Pancreas (tissue), 10 donors: ENCODE data around the gene TRNP1. TPM values are rescaled to one million over a fixed set of nuclear protein-coding genes. Genes with fewer than 3 reads are reported as not detected.
A peak's percentile ranks its signal among the peaks of the same experiment; 100 is the strongest.

Experiments
- ATAC-seq, 4 donors: fragments of 200-7000 bp; cut with Tn5 transposase; one replicate each; pipeline versions ENCODE4 v1.8.0 to v1.9.1; 2020; ENCODE audit warnings: mild to moderate bottlenecking in 4 of 4, moderate library complexity in 4 of 4
- DNase-seq, 6 donors: peaks; one replicate each; pipeline ENCODE4 v3.0.0-alpha.2; 2020
- FAIRE-seq: peaks from 2 replicates; lab custom pipeline; 2012; peaks lifted over from hg19 to GRCh38; lab: Jason Lieb, UNC
- H3K27ac ChIP-seq, 4 donors: fragments of 200-600 bp; sonication (generic); 1 replicate in 3 of 4; 2 replicates in 1 of 4; pipeline versions ENCODE4 v1.5.0 to v1.8.0; 2020
- H3K27me3 ChIP-seq, 4 donors: fragments of 200-600 bp; one replicate each; pipeline ENCODE4 v1.8.0; 2021
- H3K36me3 ChIP-seq, 3 donors: fragments of 200-600 bp; sonication (generic) in 1 of 3; one replicate each; pipeline versions ENCODE4 v1.5.0 to v1.8.0; 2020 to 2021
- H3K4me1 ChIP-seq, 3 donors: fragments of 200-600 bp; one replicate each; pipeline ENCODE4 v1.8.0; 2021
- H3K4me3 ChIP-seq, 4 donors: fragments of 200-600 bp; sonication (generic) in 2 of 4; one replicate each; pipeline versions ENCODE4 v1.5.0 to v1.8.0; 2020 to 2021
- H3K9me3 ChIP-seq, 4 donors: fragments of 200-600 bp; one replicate each; pipeline ENCODE4 v1.8.0; 2021
- WGBS, 2 donors: extraction: QIAGEN DNeasy Blood & Tissue Kit; methylation state at CpG; one replicate each; pipeline ENCODE4 v1.1.7; 2013; 5-methylcytosine and 5-hydroxymethylcytosine counted together
- intact Hi-C, 3 donors: fragments of 100-400 bp; cut with DNase I; formaldehyde crosslinking; loops; one replicate each; pipeline versions ENCODE4 v1.11.1 to v1.14.2; 2022
- polyA plus RNA-seq, 2 donors: library from polyadenylated mRNA; stranded (reverse); fragments of 200-250 nt; gene quantifications; one replicate each; pipeline ENCODE4 v1.2.3, GENCODE V29; 2013
- total RNA-seq, 6 donors: library from RNA; stranded (reverse); fragmentation: NEBNext Ultra II Directional in 4 of 6; extraction: Animal tissue kit (Norgen Biotek cat#: 25700) in 4 of 6; gene quantifications; one replicate each; pipeline versions ENCODE4 v1.2.1 to v1.2.4, GENCODE V29; 2021 to 2023
- TF ChIP-seq, protein P1 (sequence below), 4 donors: fragments of 200-600 bp; sonication (generic) in 3 of 4; IDR thresholded peaks; one replicate each; pipeline versions ENCODE4 v1.5.0 to v1.8.0; 2021; ENCODE audit warnings: antibody characterized with exemption in 4 of 4
- donor health status: healthy with polysubstance abuse.
- donor health status: DM: no; HTN: no; CAD: no; lungs with moderate emphysema.
- donor health status: DM: no; HTN: no; CAD: no.
- donor health status: control.
- donor health status: control.
- donor health status: Bipolar disorder and iron deficiency.
- donor health status: DM: yes; HTN: yes; CAD: no.
- donor health status: DM: no; HTN: no; CAD: no.
- donor health status: DM: no; HTN: no; CAD: no.
- donor health status: DM: yes; HTN: yes; CAD: no.

Gene TRNP1
- total and polyA plus RNA-seq, 8 donors, result 10.4 to 48.2 (median 26.9) TPM

DNA sequence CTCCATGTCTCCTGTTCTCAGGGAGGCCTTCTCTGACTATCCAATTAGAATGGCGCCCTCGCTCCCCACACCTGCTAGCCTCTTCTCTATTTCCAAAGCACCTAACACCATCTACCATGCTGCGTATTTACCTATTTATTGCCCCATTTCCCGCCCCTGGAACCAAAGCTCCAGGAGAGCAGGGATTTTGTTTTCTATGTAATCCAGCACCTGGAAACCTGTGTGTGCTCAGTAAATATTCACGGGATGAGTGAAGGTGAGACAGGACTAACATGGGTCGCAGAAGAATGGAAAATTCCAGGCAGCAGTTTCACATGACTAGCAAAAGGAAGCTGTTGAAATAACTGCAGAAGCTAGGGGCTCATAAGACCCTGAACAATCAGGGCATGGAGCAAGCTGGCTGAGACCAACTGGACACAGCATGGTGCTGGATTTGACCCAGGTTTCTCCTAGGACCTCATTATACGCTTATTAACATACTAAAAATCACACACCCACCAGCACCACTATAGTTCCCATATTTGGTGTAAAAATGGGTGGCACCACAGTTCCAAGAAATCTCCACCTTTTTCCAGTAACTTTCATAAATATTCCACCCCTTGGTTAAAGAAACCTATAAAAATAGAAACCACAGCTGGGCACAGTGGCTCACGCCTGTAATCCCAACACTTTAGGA lies 34.2 kb downstream of the TRNP1 start:
- Histone ChIP-seq H3K4me3 (no peak overlapping the region), H3K27me3 (no peaks in the 10 kb centered on the region), H3K4me1 (peaks cover 0 to 16% (median 0%) of the 10 kb centered on the region in 3 donors), H3K9me3 (no peaks in the 10 kb centered on the region), H3K36me3 (no peaks in the 10 kb centered on the region), H3K27ac (peak overlapping the region in 2 of 4 donors; percentile 76 to 85)
- TF ChIP-seq, protein P1, sequence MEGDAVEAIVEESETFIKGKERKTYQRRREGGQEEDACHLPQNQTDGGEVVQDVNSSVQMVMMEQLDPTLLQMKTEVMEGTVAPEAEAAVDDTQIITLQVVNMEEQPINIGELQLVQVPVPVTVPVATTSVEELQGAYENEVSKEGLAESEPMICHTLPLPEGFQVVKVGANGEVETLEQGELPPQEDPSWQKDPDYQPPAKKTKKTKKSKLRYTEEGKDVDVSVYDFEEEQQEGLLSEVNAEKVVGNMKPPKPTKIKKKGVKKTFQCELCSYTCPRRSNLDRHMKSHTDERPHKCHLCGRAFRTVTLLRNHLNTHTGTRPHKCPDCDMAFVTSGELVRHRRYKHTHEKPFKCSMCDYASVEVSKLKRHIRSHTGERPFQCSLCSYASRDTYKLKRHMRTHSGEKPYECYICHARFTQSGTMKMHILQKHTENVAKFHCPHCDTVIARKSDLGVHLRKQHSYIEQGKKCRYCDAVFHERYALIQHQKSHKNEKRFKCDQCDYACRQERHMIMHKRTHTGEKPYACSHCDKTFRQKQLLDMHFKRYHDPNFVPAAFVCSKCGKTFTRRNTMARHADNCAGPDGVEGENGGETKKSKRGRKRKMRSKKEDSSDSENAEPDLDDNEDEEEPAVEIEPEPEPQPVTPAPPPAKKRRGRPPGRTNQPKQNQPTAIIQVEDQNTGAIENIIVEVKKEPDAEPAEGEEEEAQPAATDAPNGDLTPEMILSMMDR (IDR thresholded peaks at IDR 0.05), result no peak
- ATAC-seq (peak in 3 of 4 donors; percentile 4 to 52 (median 40)), FAIRE-seq (no peak), DNase-seq (peak in 2 of 6 donors; percentile 31 to 54)
- intact Hi-C loops, result no loop called here
- WGBS, 2 donors, result 57 to 61% methylated on average over 8 of the region's 8 CpGs

DNA sequence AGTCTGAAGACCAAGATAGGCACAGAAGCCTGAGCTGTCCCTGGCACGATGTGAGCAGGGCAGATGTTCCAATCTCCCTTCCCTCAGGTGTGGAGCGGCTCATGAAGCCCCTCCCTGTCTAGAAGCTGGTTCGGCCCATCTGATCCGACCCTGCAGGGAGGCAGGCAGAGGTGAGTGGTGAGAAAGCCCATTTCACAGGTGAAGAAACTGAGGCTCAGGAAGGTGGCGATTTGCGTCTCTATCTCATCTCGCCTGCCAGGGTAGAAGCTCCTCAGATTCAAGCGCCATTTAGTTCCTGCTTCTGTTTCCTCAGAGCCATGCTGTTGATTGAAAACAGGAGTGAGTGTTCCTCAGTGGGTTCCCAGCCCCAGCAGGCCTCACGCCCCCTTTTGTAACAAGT lies 36.0 kb downstream of the TRNP1 start:
- Histone ChIP-seq H3K36me3 (no peaks in the 10 kb centered on the region), H3K27me3 (no peaks in the 10 kb centered on the region), H3K4me1 (peaks cover 0 to 16% (median 0%) of the 10 kb centered on the region in 3 donors), H3K9me3 (no peaks in the 10 kb centered on the region), H3K27ac (no peak overlapping the region), H3K4me3 (no peak overlapping the region)
- intact Hi-C loops, result no loop called here
- WGBS, 2 donors, result 81 to 84% methylated on average over 9 of the region's 9 CpGs
- DNase-seq (no peak), ATAC-seq (no peak), FAIRE-seq (no peak)
- TF ChIP-seq, protein P1 (IDR thresholded peaks at IDR 0.05), result no peak

DNA sequence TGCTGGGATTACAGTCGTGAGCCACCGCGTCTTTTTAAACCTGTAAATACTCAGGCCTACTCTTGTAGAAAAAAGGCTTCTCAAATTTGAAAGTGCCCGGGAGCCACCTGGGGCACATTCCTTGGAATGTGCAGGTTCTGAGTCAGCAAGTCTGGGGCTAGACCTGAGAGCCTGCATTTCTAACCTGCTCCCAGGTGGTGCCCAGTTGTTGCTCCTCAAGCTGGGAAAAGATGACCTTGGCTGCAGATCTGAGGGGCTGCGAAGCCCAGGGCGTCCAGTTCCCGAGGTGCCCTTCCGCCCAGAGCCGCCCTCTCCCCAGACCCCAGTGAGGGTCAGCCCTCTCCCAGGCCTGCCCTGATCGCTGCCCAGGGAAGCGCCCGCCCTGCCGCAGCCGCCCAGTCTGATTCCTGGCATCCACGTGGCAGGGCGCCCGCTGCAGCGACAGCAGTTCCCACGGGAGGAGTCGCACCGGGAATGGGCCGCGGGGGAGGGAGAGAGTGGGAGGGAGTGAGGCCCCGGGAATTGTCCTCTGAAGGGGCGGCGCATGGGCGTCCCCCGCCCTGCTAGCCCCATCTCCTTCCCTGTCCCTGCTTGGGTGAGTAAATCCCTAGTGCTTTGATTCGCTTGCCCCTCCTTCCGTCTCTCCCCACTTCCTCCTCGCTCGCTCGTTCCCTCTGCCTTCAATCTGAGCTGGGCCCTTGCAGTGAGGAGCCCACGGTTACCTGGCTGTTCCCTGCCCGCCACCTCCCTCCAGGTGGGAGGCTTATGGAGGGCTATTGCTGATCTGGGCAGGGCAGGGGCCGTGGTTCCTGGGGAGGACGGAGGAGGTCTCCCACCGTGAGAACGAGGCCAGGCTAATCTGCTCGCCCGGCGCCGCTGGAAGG lies 38.0 kb downstream of the TRNP1 start:
- Histone ChIP-seq H3K4me3 (peak overlapping the region in 2 of 4 donors; percentile 36 to 40), H3K4me1 (peaks cover 0 to 16% (median 0%) of the 10 kb centered on the region in 3 donors), H3K27ac (peak overlapping the region; percentile 65 to 87 (median 76)), H3K27me3 (no peaks in the 10 kb centered on the region), H3K36me3 (no peaks in the 10 kb centered on the region), H3K9me3 (no peaks in the 10 kb centered on the region)
- peak; percentile 83 to 91 (median 88) for ATAC-seq
- TF ChIP-seq, protein P1 (IDR thresholded peaks at IDR 0.05), result no peak
- intact Hi-C loops, result no loop called here
- peak; percentile 87 to 95 (median 92) for DNase-seq
- FAIRE-seq, result no peak
- WGBS, 2 donors, result 27 to 35% methylated on average over 28 to 40 of the region's 43 CpGs

DNA sequence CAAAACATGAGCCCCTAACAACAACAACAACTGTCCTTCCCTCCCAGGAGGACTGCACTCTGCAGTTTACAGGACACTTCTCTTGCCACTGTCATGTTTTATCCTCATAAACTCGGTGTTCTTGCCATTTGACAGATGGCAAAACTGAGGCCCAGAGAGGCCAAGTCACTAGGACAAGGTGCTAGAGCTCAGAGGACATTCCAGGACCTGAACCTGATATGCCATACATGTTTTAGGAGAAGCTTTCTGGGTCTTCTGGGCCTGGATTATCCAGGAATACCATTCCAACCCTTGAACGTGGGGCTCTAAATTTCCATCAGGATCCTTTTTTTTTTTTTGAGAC lies 38.6 kb downstream of the TRNP1 start:
- Histone ChIP-seq H3K27ac (peak overlapping the region; percentile 65 to 87 (median 76)), H3K4me1 (peaks cover 0 to 16% (median 0%) of the 10 kb centered on the region in 3 donors), H3K4me3 (peak overlapping the region in 1 of 4 donors; percentile 40), H3K36me3 (no peaks in the 10 kb centered on the region), H3K27me3 (no peaks in the 10 kb centered on the region), H3K9me3 (no peaks in the 10 kb centered on the region)
- TF ChIP-seq, protein P1 (IDR thresholded peaks at IDR 0.05), result no peak
- intact Hi-C loops, result no loop called here
- 87 to 92% methylated on average over 2 of the region's 2 CpGs for WGBS, 2 donors
- DNase-seq (no peak), FAIRE-seq (no peak), ATAC-seq (no peak)
